ENCODE results near the gene KLHDC4. TPM values are rescaled to one million over a fixed set of nuclear protein-coding genes. Genes with fewer than 3 reads are reported as not detected.

The KLHDC4 gene
- total and polyA plus RNA-seq, 10 of the 15 experiments (the other 5 are each of a cell fraction or from before 2014, with no cell fraction given): 0.80 to 62.1 (median 32.8) TPM

- no peaks in the 10 kb centered on the region for H3K27me3 ChIP-seq (replicated peaks in 1 of 2; ENCODE audit: control insufficient read depth in 2 of 2, insufficient read depth in 2 of 2, low read length in 1 of 2)
- DNase-seq (ENCODE audit: low read depth, low spot score) (no peak), FAIRE-seq (no peak), ATAC-seq (peak; percentile 15; the same call in 2 of the 3 replicates)
- TF ChIP-seq E2F4 (IDR thresholded peaks at IDR 0.05; ENCODE audit: low read depth, low read length) (no peak), ELK1 (IDR thresholded peaks at IDR 0.05; ENCODE audit: low read depth, low read length) (no peak), SMC3 (IDR thresholded peaks at IDR 0.05; ENCODE audit: borderline replicate concordance, low read length) (no peak), FOXM1 (IDR thresholded peaks at IDR 0.05; ENCODE audit: low read depth, low read length) (no peak), SMAD1 (IDR thresholded peaks at IDR 0.05; ENCODE audit: low read depth, partially characterized antibody) (no peak)
- CTCF ChIA-PET: no interaction called here
- POLR2A ChIA-PET: no interaction called here
- no peaks in the 10 kb centered on the region for H3K79me2 ChIP-seq (ENCODE audit: control insufficient read depth, insufficient read depth, low read length)
- H3K4me1 ChIP-seq (ENCODE audit: control insufficient read depth, insufficient read depth, low read length): no peaks in the 10 kb centered on the region
- H3K36me3 ChIP-seq (ENCODE audit: control insufficient read depth in 2 of 2, insufficient read depth in 2 of 2, low read length in 1 of 2): peaks cover 5 to 6% of the 10 kb centered on the region in 2 experiments; a peak in 3 of 4 replicates
- WGBS (ENCODE audit: insufficient coverage, insufficient replicate concordance, low lambda C conversion rate, missing lambda C conversion rate): 84% methylated on average over 22 of the region's 33 CpGs
- H3K27ac ChIP-seq (ENCODE audit: control insufficient read depth, insufficient read depth): no peak overlapping the region
- H3K9ac ChIP-seq (ENCODE audit: control insufficient read depth, insufficient read depth, low read length): no peak overlapping the region
- SMC1A ChIA-PET (ENCODE audit: uncharacterized antibody, unreplicated experiment): no interaction called here
- no peak overlapping the region for H3K4me2 ChIP-seq (ENCODE audit: control insufficient read depth, insufficient read depth)
- H4K20me1 ChIP-seq (ENCODE audit: control insufficient read depth, insufficient read depth): no peaks in the 10 kb centered on the region
- intact Hi-C loops (cut with micrococcal nuclease; ENCODE audit: unreplicated experiment) (no loop called here), in situ Hi-C loops (cut with MboI) (no loop called here)
- no peak overlapping the region for H3K4me3 ChIP-seq
- no peak overlapping the region for H2AFZ ChIP-seq (ENCODE audit: control insufficient read depth, low read depth, low read length)
- H3K9me3 ChIP-seq (replicated peaks; ENCODE audit: control insufficient read depth, insufficient read depth, low read length): no peaks in the 10 kb centered on the region
- RAD21 ChIA-PET (ENCODE audit: unreplicated experiment): no interaction called here
- no TSS peak for BruUV-seq (replicated peaks)
These were observed 74.7 kb downstream of the KLHDC4 start for GRCh38 chr16:87690911-87691685.

Data from GM12878 (cell line).